Gastrocnemius medialis (tissue), 4 donors: ENCODE measurements around the gene FAM219A. TPM values are rescaled to one million over a fixed set of nuclear protein-coding genes. Genes with fewer than 3 reads are reported as not detected.
"Not testable (repeated sequence)": the region's sequence is repeated elsewhere in the genome, so short reads cannot be mapped to it uniquely, and the experiment has no call there.

Experiments
- ATAC-seq, 2 donors: fragments of 150-250 bp; one replicate each; pipeline ENCODE4 v1.9.1; 2016
- DNase-seq, 2 donors: peaks; one replicate each; pipeline ENCODE4 v3.0.0-alpha.2; 2019
- H3K27ac ChIP-seq, 4 donors: fragments of 200-600 bp; sonication (generic); 1 replicate in 1 of 4; 2 replicates in 3 of 4; pipeline ENCODE4 v1.5.1; 2016 to 2018; ENCODE audit warnings: mild to moderate bottlenecking in 2 of 4, moderate library complexity in 1 of 4
- H3K27me3 ChIP-seq, 3 donors: fragments of 200-600 bp; sonication (generic) in 2 of 3; 1 replicate in 1 of 3; 2 replicates in 2 of 3; pipeline versions ENCODE4 v1.5.1 to v1.6.0; 2016 to 2019; ENCODE audit warnings: mild to moderate bottlenecking in 1 of 3, moderate library complexity in 1 of 3
- H3K36me3 ChIP-seq, 2 donors: fragments of 200-600 bp; sonication (generic) in 1 of 2; one replicate each; pipeline ENCODE4 v1.5.1; 2017 to 2018
- H3K4me1 ChIP-seq, 2 donors: fragments of 200-600 bp; sonication (generic) in 1 of 2; one replicate each; pipeline ENCODE4 v1.5.1; 2016 to 2017; ENCODE audit warnings: mild to moderate bottlenecking in 2 of 2
- H3K4me3 ChIP-seq, 4 donors: fragments of 200-600 bp; sonication (generic) in 3 of 4; 1 replicate in 1 of 4; 2 replicates in 3 of 4; pipeline ENCODE4 v1.5.1; 2016 to 2019; ENCODE audit warnings: mild to moderate bottlenecking in 2 of 4
- H3K9me3 ChIP-seq, 3 donors: fragments of 200-600 bp; sonication (generic) in 2 of 3; 1 replicate in 1 of 3; 2 replicates in 2 of 3; pipeline ENCODE4 v1.5.1; 2016 to 2019
- POLR2A ChIP-seq, 2 donors: fragments of 450-650 bp; IDR thresholded peaks; one replicate each; pipeline ENCODE4 v1.6.1; 2017; ENCODE audit warnings: antibody characterized with exemption in 2 of 2, mild to moderate bottlenecking in 2 of 2, moderate library complexity in 2 of 2
- in situ Hi-C, 4 donors: fragments of 200-750 bp; cut with MboI; loops; one replicate each; pipeline versions ENCODE4 v1.15.0 to v1.8.0; 2017; ENCODE audit warnings: low sequenced_read_pairs in 4 of 4
- intact Hi-C: fragments of 100-400 bp; cut with DNase I; formaldehyde crosslinking; loops from one replicate; pipeline ENCODE4 v1.15.1; 2023; ENCODE audit warnings: low total_unique reads
- total RNA-seq, 4 donors: library from RNA; depleted of rRNA; stranded (reverse); fragments of >200 nt; gene quantifications; one replicate each; pipeline versions ENCODE4 v1.1.0 to v1.2.3, GENCODE V29; 2016
- TF ChIP-seq, protein P1 (sequence below), 5 experiments: fragments of 450-650 bp in 3 of 5; fragments of 200-600 bp in 2 of 5; sonication (generic) in 2 of 5; IDR thresholded peaks in 4 of 5; conservative IDR thresholded peaks in 1 of 5; 1 replicate in 4 of 5; 2 replicates in 1 of 5; pipeline ENCODE4 v1.5.1; 2016 to 2019; ENCODE audit warnings: antibody characterized with exemption in 5 of 5, mild to moderate bottlenecking in 3 of 5, moderate library complexity in 3 of 5

The FAM219A gene
- total RNA-seq, 4 donors from 2014 or later: 29.5 to 58.4 (median 41.8) TPM

DNA sequence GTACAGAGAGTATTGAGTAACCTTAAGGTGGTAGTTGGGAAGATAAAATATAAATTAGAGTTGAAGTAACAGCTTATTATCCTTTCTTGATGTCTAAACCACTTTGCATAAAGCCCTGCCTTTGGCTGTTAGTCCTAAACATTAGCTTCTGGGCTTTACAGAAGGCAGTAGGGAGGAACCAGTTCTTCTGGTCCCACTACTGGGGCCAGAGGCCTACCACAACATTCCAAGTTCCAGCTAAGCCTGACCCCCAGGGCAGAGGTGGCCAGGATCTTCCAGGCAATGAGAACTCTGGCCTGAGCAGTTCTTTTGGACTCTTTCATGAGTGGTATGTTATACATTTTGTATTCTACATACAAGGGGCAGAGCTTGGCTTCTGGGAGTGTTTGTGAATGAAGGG is 26.3 kb upstream of the FAM219A start:
- Histone ChIP-seq H3K36me3 (no peaks in the 10 kb centered on the region), H3K4me1 (peaks cover 0 to 8% of the 10 kb centered on the region in 2 donors), H3K27me3 (no peaks in the 10 kb centered on the region), H3K9me3 (no peaks in the 10 kb centered on the region), H3K27ac (no peak overlapping the region), H3K4me3 (no peak overlapping the region)
- intact Hi-C loops (no loop called here), in situ Hi-C loops (no loop called here)
- ATAC-seq (no peak), DNase-seq (no peak)
- no peak for TF ChIP-seq POLR2A (IDR thresholded peaks at IDR 0.05)
- TF ChIP-seq, protein P1, sequence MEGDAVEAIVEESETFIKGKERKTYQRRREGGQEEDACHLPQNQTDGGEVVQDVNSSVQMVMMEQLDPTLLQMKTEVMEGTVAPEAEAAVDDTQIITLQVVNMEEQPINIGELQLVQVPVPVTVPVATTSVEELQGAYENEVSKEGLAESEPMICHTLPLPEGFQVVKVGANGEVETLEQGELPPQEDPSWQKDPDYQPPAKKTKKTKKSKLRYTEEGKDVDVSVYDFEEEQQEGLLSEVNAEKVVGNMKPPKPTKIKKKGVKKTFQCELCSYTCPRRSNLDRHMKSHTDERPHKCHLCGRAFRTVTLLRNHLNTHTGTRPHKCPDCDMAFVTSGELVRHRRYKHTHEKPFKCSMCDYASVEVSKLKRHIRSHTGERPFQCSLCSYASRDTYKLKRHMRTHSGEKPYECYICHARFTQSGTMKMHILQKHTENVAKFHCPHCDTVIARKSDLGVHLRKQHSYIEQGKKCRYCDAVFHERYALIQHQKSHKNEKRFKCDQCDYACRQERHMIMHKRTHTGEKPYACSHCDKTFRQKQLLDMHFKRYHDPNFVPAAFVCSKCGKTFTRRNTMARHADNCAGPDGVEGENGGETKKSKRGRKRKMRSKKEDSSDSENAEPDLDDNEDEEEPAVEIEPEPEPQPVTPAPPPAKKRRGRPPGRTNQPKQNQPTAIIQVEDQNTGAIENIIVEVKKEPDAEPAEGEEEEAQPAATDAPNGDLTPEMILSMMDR (IDR thresholded peaks at IDR 0.05 in 4 of 5, conservative IDR thresholded peaks at IDR 0.05 in 1 of 5): no peak

- in situ Hi-C loops, H3K4me3 ChIP-seq, H3K27me3 ChIP-seq, H3K27ac ChIP-seq, H3K4me1 ChIP-seq, H3K9me3 ChIP-seq, intact Hi-C loops, H3K36me3 ChIP-seq, ATAC-seq, DNase-seq: not testable (repeated sequence)
Measured at GRCh38 chr9:34482746-34483145, 24.4 kb upstream of the FAM219A start.

DNA sequence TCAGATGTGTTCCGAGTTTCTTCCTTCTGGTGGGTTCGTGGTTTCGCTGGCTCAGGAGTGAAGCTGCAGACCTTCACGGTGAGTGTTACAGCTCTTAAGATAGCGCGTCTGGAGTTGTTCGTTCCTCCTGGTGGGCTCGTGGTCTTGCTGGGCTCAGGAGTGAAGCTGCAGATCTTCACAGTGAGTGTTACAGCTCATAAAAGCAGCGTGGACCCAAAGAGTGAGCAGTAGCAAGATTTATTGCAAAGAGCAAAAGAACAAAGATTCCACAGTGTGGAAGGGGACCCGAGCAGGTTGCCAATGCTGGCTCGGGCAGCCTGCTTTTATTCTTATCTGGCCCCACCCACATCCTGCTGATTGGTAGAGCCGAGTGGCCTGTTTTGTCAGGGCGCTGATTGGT is 23.2 kb upstream of the FAM219A start:
- H3K9me3 ChIP-seq, H3K4me3 ChIP-seq, H3K27ac ChIP-seq, H3K4me1 ChIP-seq, H3K36me3 ChIP-seq, intact Hi-C loops, ATAC-seq, in situ Hi-C loops, H3K27me3 ChIP-seq, DNase-seq: not testable (repeated sequence)

- TF ChIP-seq, protein P1 (IDR thresholded peaks at IDR 0.05 in 4 of 5, conservative IDR thresholded peaks at IDR 0.05 in 1 of 5): no peak
- no peak for TF ChIP-seq POLR2A (IDR thresholded peaks at IDR 0.05)
- Histone ChIP-seq H3K9me3 (no peaks in the 10 kb centered on the region), H3K4me3 (no peak overlapping the region), H3K27ac (no peak overlapping the region), H3K27me3 (no peaks in the 10 kb centered on the region), H3K4me1 (peaks cover 0 to 3% of the 10 kb centered on the region in 2 donors), H3K36me3 (no peaks in the 10 kb centered on the region)
- ATAC-seq: no peak
- in situ Hi-C loops (no loop called here), intact Hi-C loops (no loop called here)
- no peak for DNase-seq
Measured at GRCh38 chr9:34479431-34479866, 21.1 kb upstream of the FAM219A start.

DNA sequence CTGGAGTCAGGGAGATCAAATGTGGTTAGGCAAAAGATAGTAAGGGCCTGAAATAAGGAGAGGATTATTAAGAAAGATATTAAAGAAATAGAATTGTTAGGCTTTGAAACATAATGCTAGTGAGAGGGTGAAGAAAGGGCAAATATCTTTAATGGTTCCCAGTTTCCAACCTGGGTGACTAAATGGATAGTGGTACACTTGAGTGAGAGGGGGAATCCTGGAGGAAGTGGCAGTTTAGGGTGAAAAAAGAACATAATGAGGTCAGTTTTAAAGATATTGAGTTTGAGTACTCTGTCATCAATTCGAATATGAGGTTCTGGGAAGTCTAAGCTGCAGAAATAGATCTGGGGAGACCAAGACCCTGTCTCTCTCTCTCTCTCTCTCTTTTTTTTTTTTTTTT is 19.2 kb upstream of the FAM219A start:
- Histone ChIP-seq H3K27ac (no peak overlapping the region), H3K36me3 (no peaks in the 10 kb centered on the region), H3K4me3 (no peak overlapping the region), H3K4me1 (no peaks in the 10 kb centered on the region), H3K9me3 (no peaks in the 10 kb centered on the region), H3K27me3 (no peaks in the 10 kb centered on the region)
- intact Hi-C loops (no loop called here), in situ Hi-C loops (no loop called here)
- TF ChIP-seq POLR2A (IDR thresholded peaks at IDR 0.05): no peak
- TF ChIP-seq, protein P1 (IDR thresholded peaks at IDR 0.05 in 4 of 5, conservative IDR thresholded peaks at IDR 0.05 in 1 of 5): no peak
- DNase-seq (no peak), ATAC-seq (no peak)

GRCh38 chr9:34475097-34475496 is 16.7 kb upstream of the FAM219A start:
- ATAC-seq (no peak), DNase-seq (no peak)
- in situ Hi-C loops: no loop called here
- Histone ChIP-seq H3K36me3 (no peaks in the 10 kb centered on the region), H3K4me1 (no peaks in the 10 kb centered on the region), H3K27me3 (no peaks in the 10 kb centered on the region), H3K9me3 (no peaks in the 10 kb centered on the region), H3K27ac (no peak overlapping the region), H3K4me3 (no peak overlapping the region)
- intact Hi-C loops: no loop called here
- TF ChIP-seq, protein P1 (IDR thresholded peaks at IDR 0.05 in 4 of 5, conservative IDR thresholded peaks at IDR 0.05 in 1 of 5): no peak
- TF ChIP-seq POLR2A (IDR thresholded peaks at IDR 0.05): no peak
